ENCODE measurements around the gene BLID.

BLID gene

DNA sequence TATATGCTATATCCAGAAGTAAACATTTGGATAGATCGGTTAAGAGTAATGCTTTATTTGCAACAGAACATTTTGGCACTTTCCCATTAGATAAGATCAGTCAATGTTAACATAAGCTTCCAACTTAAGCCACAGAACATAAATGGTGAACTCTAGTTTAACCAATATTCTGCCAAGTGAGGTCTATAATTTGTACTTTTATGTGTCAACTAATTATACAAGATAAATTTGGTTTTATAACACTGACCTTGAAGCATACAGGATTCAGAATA is 23.5 kb upstream of the BLID start:
- DNase-seq (ENCODE audit: low read depth) = no peak

DNA sequence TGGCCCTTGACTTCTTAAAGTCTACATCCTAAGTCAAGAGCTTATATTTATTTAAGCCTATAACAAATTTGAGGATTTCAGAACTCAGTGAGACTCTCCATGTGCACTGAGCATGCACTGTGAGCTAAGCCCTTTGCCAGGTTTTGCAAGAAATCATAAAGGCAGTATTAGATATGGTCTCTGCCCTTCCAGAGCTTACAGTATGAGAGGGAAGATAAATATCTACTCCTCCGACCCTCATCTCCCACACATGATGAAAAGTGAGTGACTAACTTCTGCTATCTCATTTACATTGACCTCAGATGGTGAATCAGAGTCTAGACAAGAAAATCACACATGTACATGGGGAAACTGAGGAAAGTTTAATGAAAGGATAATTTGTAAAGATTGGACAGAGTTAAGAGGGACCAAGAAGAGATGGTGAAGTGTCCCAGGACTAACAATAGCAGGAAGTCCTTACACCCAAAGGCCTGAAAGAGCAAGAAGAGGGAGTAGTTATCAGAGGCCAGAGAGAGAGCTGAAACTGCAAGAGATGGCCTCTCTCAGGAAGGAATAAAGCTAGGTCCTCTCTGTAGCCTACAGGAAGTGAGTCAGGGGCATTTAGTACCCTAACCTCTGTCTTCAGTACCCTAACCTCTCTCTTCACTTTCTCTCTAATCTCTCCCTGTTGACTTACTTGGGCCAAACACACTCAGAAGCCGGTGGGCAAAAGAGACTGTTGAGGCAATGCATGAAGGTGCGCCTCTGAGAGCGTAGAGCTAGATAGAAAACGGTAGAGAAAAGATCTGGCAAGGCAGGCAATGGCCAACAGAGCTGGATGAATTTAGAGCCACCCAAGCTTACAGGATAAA is 23.0 kb upstream of the BLID start:
- no peak for DNase-seq (ENCODE audit: low read depth)

DNA sequence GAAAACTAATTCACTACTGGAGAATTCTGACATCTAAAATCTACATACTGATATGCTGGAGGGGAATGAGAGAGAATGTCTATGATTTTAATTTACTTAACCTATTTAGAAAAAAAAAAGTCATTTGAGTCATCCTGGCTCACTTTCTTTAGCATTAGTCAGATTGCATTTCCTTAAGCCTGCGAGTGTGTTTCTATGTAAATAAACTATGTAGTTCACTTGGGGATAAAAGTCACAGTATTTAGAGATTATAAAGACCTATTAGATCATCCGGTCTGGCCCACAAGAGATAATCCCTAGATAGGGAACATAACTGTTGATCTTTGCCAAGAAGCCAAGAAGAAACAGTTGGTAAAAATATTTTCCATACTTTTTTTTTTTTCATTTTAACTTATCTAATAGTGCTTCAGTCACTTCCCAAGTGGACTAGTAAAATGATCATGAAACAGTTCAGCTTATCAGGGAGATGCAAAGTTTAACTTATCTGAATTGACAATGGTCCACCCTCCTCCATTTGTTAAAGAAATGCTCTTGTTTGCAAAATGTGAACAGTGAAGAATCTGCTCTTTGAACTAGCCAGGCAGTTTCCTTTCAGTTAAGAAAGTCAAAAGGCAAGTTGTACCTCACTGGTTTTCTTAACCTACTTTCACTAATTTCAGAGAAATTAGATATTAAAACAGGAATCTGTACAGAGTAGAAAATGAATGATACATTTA is 21.2 kb upstream of the BLID start:
- peak; percentile 72 for DNase-seq (ENCODE audit: low read depth)

DNA sequence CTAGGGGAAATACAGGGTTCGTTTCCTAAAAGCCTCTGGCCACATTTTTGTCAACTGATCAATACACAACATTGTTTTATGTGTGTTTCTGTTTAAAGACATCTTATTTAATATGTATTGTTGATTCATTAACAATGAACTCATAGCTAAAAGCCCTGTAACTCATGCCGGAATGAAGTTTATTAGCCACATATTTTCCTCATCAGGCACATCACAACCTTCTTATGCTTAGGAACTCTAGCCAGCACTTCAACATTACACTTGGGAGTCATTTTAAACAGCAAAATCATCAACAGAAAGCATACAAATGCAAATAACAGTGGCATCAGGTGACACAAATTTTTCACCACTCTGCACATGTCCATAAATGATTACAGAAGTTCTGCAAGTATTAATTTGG is 15.1 kb upstream of the BLID start:
- DNase-seq (ENCODE audit: low read depth) = no peak

DNA sequence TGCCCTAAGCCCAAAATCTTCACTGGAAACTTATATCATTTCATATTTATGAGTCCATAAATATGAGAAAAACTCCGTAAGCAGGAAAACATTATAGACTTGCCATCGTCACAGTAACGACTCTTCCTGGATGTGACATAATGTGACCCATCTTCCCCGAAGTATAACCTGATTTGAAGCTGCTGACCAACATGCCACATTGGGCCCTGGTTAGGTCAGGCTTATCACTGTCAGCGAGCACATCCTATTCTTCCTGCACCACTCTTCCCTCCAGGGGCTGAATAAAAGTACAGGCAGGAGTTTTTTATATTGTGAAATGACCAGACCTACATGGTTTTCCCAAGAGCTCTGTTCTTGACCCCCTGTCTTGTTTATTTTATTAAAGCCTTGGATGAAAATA is 12.1 kb upstream of the BLID start:
- DNase-seq (ENCODE audit: low read depth) = no peak

DNA sequence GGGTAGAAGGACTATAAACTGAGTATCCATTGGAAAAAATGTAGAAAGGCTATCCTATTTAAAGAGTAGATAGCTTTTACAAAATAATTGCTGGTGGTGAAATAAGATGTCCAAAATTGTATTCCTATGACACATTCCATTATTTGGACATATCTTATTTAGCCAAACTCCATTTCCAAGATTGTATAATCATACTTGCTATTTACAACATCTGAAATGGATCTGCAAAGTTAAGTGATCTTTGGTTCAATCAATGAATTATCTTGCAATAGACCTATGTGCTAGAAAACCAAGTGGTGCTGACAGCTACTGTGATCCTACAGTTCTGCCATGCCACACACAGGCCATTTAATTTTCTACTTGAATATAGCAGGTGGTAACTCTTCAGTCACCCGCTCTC is 11.0 kb upstream of the BLID start:
- DNase-seq (ENCODE audit: low read depth) = no peak

DNA sequence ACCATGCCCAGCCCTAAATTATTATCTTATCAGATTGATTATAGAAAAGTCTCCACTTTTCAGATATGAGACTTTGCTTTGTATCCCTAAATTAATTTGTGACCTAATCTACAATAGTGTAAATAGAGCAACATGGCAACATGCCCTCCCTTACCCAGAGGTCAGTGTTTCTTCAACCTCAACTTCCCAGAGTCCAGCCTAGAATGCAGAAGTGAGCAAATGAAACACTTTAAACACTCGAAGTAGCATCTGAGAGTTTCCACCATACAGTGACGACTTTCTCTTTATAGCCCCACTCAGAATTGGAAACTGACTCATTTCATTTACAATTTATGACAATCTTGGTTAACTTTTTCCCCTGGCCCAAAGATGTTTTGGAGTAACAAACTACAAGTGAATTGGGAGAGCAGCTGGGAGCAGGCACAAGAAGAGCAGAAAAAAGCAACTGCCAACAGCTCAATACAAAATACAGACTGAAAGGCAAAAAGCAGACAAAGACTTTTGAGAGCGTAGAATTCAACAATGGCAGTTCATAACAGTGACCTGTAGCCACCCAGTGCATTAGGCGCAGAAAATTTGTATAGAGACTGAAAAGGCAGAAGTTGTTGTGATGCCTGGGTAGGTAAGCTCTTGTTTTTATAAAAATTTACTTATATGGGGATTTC is 10.1 kb upstream of the BLID start:
- no peak for DNase-seq (ENCODE audit: low read depth)

DNA sequence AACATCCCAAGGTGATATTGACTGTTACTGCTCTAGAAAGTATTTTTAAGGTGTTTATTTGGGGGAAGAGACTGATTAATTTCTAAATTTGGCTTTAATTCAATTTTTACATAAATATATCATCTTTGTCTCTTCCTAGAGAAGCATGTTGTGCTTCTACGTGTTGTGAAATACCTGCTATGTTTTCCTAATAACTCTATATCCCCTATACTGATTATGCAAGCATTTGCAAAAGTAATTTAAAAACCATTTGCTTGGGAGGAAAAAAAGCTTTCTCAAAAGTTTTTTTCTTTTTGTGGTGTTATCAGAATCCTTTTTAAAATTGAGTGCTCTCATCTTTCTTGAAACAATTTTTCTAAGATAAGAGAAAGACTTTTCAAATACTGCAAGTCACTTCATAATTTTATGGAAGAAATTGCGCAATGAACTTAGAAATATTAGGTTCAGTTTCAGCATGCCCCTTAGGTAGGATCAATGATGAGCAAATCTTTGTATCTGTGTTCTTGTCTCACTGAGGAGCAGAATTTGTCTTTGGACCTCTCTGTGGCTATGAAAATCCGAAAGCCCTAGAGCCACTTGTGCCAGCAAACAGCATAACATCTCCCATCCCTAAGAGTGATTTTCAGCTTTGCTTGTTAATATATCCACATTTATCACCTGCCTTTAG is 7.4 kb upstream of the BLID start:
- no peak for DNase-seq (ENCODE audit: low read depth)

DNA sequence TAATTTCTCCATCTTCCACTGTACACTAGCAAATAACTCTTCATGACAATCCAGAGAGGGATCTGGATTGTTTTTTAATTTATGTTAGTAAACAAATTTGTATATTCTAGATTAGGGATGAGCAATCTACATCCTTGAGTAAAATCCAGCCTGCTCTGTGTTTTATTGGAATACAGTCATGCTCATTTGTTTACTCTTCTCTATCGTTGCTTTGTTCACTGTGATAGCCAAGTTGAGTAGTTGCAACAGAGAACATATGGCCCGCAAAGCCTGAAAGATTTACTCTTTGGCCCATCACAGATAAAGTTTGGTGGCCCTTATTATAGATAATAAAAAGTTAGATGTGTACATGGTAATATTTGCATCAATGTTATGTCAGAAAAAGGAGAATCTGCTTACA is 6.2 kb upstream of the BLID start:
- DNase-seq (ENCODE audit: low read depth) = no peak

DNA sequence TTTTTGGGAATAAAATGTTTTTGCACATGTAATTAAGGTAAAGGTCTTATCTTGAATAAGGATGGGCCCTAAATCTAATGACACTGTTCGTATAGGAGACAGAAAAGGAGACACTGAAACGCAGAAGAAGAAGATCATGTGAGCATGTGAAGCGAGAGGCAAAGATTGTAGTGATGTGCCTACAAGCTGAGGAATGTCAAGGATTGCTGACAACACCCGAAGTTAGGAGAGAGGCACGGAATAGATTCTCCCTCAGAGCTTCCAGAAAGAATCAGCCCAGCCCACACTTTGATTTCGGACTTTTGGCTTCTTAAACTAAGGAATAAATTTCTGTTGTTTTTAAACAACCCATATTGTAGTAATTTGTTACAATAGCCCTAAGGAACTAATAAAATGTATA is 4.1 kb upstream of the BLID start:
- DNase-seq (ENCODE audit: low read depth) = no peak

DNA sequence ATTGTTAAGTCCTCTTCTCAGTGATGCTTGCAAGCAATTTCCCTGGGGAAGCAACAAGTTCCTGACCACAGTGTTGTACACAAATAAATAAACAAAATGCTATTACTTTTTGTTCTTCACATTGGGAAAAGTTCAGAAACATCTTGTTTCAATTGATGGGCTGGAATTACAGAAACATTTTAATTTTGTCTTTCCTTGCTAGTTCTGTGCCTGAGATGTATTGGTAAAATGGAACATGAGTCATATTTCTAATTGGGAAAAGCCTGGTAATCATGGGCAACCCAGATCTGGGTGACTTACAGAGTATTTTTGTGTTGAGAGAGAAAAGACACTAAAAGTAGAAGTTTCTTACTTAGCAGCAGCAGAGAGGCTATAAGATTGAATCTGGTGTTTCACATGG is 576 bp upstream of the BLID start:
- DNase-seq (ENCODE audit: low read depth) = no peak

DNA sequence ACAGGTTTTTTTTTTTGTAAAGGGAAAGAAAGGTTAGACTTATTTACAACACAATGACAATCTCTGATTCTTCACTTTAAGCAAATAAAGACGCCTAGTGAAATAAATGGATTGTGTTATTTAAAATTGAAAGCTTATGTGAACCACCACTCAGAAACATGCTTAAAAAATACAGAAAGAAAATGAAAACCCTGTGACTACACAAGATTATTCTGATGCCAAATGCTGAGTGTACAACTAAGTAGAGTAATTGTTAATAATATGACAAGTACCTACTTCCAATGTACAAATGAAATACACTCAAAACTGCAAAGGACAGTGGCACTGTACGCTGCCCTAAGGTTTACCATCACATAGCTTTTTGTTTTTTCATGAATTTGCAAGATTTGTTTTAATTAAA is 1.0 kb downstream of the BLID start:
- no peak for DNase-seq (ENCODE audit: low read depth)

DNA sequence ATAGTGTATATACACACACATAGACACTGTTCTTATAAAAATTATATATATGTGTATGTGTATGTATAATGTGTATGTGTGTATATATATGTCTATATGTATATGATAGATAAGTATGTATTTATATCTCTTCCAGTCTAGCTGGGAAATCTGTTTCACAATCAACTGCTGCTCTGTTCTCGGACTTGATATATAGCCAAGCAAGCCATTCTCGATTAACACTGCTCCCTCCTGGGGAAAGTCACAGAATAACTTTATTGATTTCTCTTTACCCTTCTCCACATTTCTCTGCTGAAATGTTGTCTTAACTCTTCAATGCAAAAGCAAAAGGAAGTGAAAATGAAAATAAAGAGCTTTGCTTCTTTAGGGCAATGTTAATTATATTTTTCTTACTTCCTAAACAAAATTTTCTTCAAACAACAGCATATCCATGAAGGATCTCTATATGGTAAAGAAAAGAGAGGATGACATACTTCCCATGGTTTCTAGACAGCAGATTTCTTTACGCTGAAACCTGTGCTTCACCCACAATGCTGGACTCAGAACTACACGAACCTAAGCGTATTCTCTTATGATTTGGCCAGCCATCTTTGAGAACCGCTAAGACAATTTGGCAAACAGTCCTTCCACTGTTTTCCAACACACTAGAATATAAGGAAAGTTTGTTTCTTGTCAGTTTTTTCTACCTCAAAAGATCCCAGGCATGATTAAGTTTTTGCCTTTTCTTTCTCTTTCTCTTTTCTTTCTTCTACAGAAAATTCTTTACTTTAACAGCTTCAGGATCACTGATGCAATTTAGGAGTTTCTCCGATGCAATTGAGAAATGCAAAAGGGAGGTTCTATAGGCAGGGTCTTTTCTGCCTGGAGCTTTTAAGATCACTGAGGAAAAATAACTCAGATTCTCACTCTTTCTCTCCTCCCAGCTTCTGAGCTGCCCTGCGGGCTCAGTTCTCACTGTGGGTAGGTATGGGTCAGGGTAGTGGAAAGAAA is 1.9 kb downstream of the BLID start:
- DNase-seq (ENCODE audit: low read depth) = no peak

DNA sequence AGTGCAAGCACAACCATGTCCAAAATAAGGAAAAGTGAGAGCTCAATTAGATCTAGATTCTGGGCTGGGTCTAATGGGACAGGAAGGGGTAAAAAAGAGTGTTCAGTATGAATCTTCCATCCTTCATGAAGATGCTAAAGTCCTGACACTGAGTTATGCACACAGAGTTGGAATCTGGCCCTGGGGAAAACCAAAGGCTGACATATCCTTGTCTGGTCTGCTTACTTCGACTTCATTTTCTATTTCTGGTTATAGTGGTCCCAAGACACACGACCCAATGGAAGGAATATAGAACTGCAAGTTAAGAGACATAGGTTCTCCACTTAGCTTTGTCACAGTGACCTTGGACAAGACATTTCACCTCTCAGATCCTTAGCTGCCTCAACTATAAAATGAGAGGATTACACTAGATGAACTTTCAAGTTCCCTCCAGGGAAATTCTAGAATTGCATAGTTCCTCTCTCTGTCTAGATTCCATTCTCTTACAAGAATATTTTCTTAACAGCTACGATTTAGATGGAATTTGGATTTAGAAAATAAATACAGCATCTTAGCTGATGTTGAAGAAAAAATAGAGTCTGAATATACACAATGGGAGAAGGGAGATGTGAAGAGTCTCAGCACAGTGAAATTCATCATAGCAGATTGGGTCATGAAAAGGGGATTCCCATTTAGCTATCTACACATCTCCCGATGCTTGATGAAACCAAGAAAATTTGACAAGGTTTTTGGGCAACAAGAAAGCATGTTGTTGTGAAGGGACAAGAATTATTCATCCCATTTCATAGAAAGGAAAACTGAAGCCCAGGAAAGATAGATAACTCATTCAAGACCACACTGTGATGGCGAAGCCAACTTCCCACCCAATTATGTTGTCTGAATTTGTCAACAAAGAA is 3.3 kb downstream of the BLID start:
- DNase-seq (ENCODE audit: low read depth) = no peak

DNA sequence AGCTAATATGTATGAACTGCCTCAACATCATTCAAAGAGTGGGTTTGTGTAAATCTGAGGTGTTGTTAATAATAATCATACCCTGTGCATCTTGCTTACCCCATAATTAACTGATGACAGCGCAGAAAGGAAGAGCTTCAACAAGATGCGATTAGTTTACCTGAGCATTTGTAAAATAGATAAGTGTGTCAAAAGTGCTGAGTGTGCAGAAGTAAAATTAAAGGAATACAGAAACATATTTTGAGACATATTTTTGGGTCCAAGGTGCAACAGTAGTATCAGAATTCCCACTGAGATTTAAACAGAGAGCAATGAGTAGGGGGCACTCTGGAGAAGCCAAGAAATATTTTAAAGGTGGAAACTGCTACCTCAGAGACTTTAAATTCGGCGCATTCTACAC is 6.1 kb downstream of the BLID start:
- DNase-seq (ENCODE audit: low read depth) = no peak

DNA sequence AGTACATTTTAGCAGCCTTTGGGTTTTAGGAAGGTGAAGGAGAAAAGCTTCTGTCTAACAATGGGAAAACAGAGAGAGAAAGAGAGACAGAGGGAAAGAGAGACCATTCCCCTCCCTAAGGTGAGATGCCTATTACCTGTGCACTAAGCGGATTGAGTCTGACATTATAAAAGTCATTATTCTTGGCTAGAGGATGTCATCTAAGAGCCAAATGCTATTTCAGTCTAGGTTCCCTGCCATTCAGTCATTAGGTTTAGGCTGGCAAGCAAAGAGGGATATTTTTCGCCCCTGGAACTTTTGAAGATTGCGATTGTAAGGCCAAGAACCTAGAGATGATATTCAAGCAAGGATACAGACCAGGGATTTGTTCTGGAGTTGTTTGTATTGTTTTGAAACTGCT is 7.2 kb downstream of the BLID start:
- DNase-seq (ENCODE audit: low read depth) = no peak

DNA sequence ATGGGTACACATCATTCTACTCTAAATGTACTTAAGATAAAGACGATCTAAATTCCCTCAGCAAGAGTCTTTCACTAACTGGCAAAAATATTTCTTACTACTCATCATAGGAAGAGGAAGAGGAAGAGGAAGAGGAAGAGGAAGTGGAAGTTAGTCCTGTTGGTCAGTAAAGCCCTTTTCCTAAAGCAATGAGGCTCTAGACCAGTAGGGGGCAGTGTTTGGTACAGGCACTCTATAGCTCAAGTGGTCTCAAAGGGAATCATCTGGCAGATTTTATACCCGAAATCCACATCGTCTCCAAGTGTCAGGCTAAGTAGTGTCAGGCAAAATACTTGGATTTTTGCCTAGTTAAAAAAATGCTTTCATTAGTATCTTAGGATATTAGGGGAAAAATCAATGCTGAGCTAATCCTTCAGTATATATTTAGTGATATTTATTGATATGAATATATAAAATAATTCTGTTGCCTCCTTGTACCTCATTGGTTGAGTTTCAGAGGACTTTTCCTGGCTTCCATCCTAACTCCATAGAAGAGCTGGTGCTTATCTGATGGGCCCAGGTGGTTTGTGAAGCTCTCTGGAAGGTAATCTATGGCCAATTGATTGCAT is 7.7 kb downstream of the BLID start:
- DNase-seq (ENCODE audit: low read depth) = no peak

DNA sequence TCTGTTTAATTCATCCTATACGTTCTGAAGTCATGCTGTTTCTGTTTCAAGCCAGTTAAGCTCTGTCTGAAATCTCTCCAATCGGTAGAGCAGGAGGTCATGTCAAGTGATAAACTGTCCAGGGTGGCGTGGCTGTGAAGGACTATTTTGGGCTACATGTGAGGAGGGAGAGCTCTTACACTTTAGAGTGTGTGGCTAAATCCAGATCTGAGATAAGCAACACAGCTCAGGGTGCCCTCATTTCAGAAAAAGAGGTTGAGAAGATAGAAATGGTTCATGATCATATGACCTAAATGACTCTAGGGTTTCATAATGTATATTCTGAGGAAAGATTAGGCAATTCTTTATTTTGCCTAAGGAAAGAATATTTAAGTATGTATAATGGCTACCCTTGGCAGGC is 8.4 kb downstream of the BLID start:
- DNase-seq (ENCODE audit: low read depth) = no peak

DNA sequence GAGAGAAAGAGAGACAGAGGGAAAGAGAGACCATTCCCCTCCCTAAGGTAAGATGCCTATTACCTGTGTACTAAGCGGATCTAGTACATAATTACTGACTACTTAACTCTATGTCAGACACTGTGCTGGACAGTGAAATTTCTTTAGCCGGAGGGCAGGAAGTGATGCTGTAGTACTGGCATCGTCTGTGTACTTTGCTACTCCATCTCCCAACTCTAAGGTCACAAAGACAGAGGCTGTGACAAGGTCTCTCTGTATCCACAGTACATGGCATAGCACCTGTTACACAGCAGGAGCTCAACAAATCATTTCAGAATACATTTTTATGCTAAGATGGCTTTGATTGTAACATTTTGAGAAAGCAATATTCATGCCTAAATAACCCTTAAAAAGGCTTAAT is 9.0 kb downstream of the BLID start:
- no peak for DNase-seq (ENCODE audit: low read depth)

Data from HS-27A (cell line).